HG03432 (cell line): ENCODE measurements around the gene NAP1L1.
"Not testable (repeated sequence)": the region's sequence is repeated elsewhere in the genome, so short reads cannot be mapped to it uniquely, and the experiment has no call there.

Source experiments
- ATAC-seq: cut with Tn5 transposase; IDR thresholded peaks from one replicate; pipeline ENCODE4 v1.9.1; 2021; ENCODE audit warnings: mild to moderate bottlenecking, moderate library complexity; ENCODE audit not compliant: unreplicated experiment

Gene NAP1L1

GRCh38 chr12:75994069-75994740 is 90.3 kb downstream of the NAP1L1 start:
- no peak for ATAC-seq

GRCh38 chr12:75991753-75992152 is 92.7 kb downstream of the NAP1L1 start:
- no peak for ATAC-seq

GRCh38 chr12:75990189-75990912 is 94.1 kb downstream of the NAP1L1 start:
- no peak for ATAC-seq

GRCh38 chr12:75987709-75988108 is 96.8 kb downstream of the NAP1L1 start:
- not testable (repeated sequence) for ATAC-seq
